ENCODE data around the gene TLE4.

- TF ChIP-seq GATA2 (IDR thresholded peaks at IDR 0.05; ENCODE audit: low read depth, low read length) (no peak), GATA3 (IDR thresholded peaks at IDR 0.05; ENCODE audit: low read depth, low read length) (no peak)
Measured at GRCh38 chr9:79693750-79694149, 122.0 kb downstream of the TLE4 start.

Measured in SH-SY5Y (cell line).